ENCODE data around the gene KCNQ1.

GRCh38 chr11:2465202-2466068 lies 20.6 kb downstream of the KCNQ1 start:
- TF ChIP-seq CTCF (IDR thresholded peaks at IDR 0.05; ENCODE audit: insufficient read depth, low read length, poor library complexity, severe bottlenecking): no peak
- no peak for TF ChIP-seq EZH2phosphoT487 (conservative IDR thresholded peaks at IDR 0.05; ENCODE audit: low read length)
